ENCODE results near the gene SH2D1B.

DNA sequence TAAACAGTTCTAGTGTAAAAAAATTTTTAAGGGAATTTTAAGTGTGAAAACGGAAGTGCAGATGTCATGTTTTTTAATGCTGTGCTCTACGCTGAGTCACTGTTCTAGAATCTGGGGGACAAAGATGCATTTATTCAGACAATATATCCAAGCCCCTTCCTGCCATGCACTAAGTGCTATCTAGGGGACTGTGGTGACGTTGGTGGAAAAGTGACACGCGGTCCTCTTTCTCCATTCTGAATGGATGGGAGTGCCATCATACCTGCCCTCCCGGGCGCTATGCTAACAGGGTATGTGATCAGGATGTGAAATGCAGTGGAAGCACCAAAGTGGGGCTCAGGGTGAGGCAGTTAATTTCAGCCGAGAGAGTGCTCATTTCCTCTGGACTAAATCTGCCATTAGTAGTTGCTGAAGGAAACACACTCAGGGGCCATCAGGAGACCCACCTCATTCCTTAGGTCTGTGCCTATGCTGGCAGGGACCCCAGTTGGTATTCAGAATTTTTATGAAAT lies 23.8 kb downstream of the SH2D1B start:
- TF ChIP-seq, protein P1, sequence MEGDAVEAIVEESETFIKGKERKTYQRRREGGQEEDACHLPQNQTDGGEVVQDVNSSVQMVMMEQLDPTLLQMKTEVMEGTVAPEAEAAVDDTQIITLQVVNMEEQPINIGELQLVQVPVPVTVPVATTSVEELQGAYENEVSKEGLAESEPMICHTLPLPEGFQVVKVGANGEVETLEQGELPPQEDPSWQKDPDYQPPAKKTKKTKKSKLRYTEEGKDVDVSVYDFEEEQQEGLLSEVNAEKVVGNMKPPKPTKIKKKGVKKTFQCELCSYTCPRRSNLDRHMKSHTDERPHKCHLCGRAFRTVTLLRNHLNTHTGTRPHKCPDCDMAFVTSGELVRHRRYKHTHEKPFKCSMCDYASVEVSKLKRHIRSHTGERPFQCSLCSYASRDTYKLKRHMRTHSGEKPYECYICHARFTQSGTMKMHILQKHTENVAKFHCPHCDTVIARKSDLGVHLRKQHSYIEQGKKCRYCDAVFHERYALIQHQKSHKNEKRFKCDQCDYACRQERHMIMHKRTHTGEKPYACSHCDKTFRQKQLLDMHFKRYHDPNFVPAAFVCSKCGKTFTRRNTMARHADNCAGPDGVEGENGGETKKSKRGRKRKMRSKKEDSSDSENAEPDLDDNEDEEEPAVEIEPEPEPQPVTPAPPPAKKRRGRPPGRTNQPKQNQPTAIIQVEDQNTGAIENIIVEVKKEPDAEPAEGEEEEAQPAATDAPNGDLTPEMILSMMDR (IDR thresholded peaks at IDR 0.05) = no peak
- no peak for TF ChIP-seq POLR2A (IDR thresholded peaks at IDR 0.05)
